ENCODE data around the gene LMO3.

GRCh38 chr12:16504200-16504599 is 101.8 kb downstream of the LMO3 start:
- TF ChIP-seq, protein P1, sequence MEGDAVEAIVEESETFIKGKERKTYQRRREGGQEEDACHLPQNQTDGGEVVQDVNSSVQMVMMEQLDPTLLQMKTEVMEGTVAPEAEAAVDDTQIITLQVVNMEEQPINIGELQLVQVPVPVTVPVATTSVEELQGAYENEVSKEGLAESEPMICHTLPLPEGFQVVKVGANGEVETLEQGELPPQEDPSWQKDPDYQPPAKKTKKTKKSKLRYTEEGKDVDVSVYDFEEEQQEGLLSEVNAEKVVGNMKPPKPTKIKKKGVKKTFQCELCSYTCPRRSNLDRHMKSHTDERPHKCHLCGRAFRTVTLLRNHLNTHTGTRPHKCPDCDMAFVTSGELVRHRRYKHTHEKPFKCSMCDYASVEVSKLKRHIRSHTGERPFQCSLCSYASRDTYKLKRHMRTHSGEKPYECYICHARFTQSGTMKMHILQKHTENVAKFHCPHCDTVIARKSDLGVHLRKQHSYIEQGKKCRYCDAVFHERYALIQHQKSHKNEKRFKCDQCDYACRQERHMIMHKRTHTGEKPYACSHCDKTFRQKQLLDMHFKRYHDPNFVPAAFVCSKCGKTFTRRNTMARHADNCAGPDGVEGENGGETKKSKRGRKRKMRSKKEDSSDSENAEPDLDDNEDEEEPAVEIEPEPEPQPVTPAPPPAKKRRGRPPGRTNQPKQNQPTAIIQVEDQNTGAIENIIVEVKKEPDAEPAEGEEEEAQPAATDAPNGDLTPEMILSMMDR (IDR thresholded peaks at IDR 0.05), result no peak
- TF ChIP-seq KDM5A (IDR thresholded peaks at IDR 0.05) (no peak), HDAC2 (IDR thresholded peaks at IDR 0.05) (no peak), POLR2A (IDR thresholded peaks at IDR 0.05; ENCODE audit: low read length) (no peak), FOSL2 (IDR thresholded peaks at IDR 0.05) (no peak), FOSL2 (CRISPR knock-in tag; IDR thresholded peaks at IDR 0.05) (no peak), MAFK (IDR thresholded peaks at IDR 0.05; ENCODE audit: partially characterized antibody) (no peak), RAD21 (conservative IDR thresholded peaks at IDR 0.05 in 1 of 2, IDR thresholded peaks at IDR 0.05 in 1 of 2) (no peak), EP300 (IDR thresholded peaks at IDR 0.05) (no peak)

Measured in A549 (cell line).